H9 (cell line): Measurements from ENCODE around the gene ISCU. TPM values are rescaled to one million over a fixed set of nuclear protein-coding genes. Genes with fewer than 3 reads are reported as not detected.

Source experiments
- DNase-seq: peaks from one replicate; pipeline ENCODE4 v3.0.0-alpha.2; 2017
- H2AFZ ChIP-seq: one replicate; pipeline ENCODE4 v1.6.1; 2013; ENCODE audit warnings: mild to moderate bottlenecking, low read length, control low read depth, moderate library complexity
- H2AK5ac ChIP-seq: 2 replicates; pipeline ENCODE4 v1.6.1; 2013; ENCODE audit warnings: low read length, control low read depth, mixed read lengths; ENCODE audit not compliant: insufficient read length
- H2BK120ac ChIP-seq: one replicate; pipeline ENCODE4 v1.6.1; 2013; ENCODE audit warnings: low read depth, mild to moderate bottlenecking, low read length, control low read depth, inconsistent platforms; ENCODE audit not compliant: poor library complexity, severe bottlenecking
- H2BK12ac ChIP-seq: 2 replicates; pipeline ENCODE4 v1.6.1; 2013; ENCODE audit warnings: low read length, control low read depth, mixed read lengths, low read depth; ENCODE audit not compliant: insufficient read length
- H2BK15ac ChIP-seq: 2 replicates; pipeline ENCODE4 v1.6.1; 2013; ENCODE audit warnings: low read depth, low read length, control low read depth
- H2BK20ac ChIP-seq: one replicate; pipeline ENCODE4 v1.6.1; 2013; ENCODE audit warnings: low read depth, mild to moderate bottlenecking, low read length, control low read depth, inconsistent platforms; ENCODE audit not compliant: poor library complexity, severe bottlenecking
- H2BK5ac ChIP-seq: 2 replicates; pipeline ENCODE4 v1.6.1; 2013; ENCODE audit warnings: low read length, control low read depth, mixed read lengths; ENCODE audit not compliant: insufficient read length
- H3K14ac ChIP-seq: 2 replicates; pipeline ENCODE4 v1.6.1; 2013; ENCODE audit warnings: low read length, control low read depth; ENCODE audit not compliant: insufficient read depth
- H3K18ac ChIP-seq: 2 replicates; pipeline ENCODE4 v1.6.1; 2013; ENCODE audit warnings: low read depth, mild to moderate bottlenecking, mixed read lengths, low read length, control low read depth; ENCODE audit not compliant: insufficient read length
- H3K23ac ChIP-seq: 2 replicates; pipeline ENCODE4 v1.6.1; 2013; ENCODE audit warnings: low read length, control low read depth, mixed read lengths, low read depth; ENCODE audit not compliant: insufficient read length
- H3K23me2 ChIP-seq: 2 replicates; pipeline ENCODE4 v1.6.1; 2013; ENCODE audit warnings: low read depth, mild to moderate bottlenecking, mixed read lengths, low read length, control low read depth; ENCODE audit not compliant: insufficient read length, poor library complexity, severe bottlenecking
- H3K27ac ChIP-seq: 2 replicates; pipeline ENCODE4 v1.5.1; 2013; ENCODE audit warnings: low read length, control low read depth, mixed read lengths, low read depth; ENCODE audit not compliant: insufficient read length
- H3K27me3 ChIP-seq: 2 replicates; pipeline ENCODE4 v1.6.1; 2013; ENCODE audit warnings: low read length, control low read depth, inconsistent platforms; ENCODE audit not compliant: insufficient read depth
- H3K4ac ChIP-seq: 2 replicates; pipeline ENCODE4 v1.6.1; 2013; ENCODE audit warnings: low read depth, mild to moderate bottlenecking, control low read depth, inconsistent platforms, low read length, moderate library complexity
- H3K4me1 ChIP-seq: 2 replicates; pipeline ENCODE4 v1.6.1; 2013; ENCODE audit warnings: low read length, control low read depth, inconsistent platforms; ENCODE audit not compliant: insufficient read depth
- H3K4me2 ChIP-seq: 2 replicates; pipeline ENCODE4 v1.6.1; 2013; ENCODE audit warnings: low read length, control low read depth, mixed read lengths; ENCODE audit not compliant: insufficient read length, insufficient read depth
- H3K56ac ChIP-seq: 2 replicates; pipeline ENCODE4 v1.6.1; 2013; ENCODE audit warnings: low read depth, mild to moderate bottlenecking, mixed read lengths, low read length, control low read depth; ENCODE audit not compliant: insufficient read length
- H3K79me1 ChIP-seq: 2 replicates; pipeline ENCODE4 v1.6.1; 2013; ENCODE audit warnings: low read depth, mild to moderate bottlenecking, moderate library complexity, low read length, control low read depth, inconsistent platforms; ENCODE audit not compliant: insufficient read depth, poor library complexity, severe bottlenecking
- H3K79me2 ChIP-seq: 2 replicates; pipeline ENCODE4 v1.6.1; 2013; ENCODE audit warnings: low read length, control low read depth, inconsistent platforms; ENCODE audit not compliant: insufficient read depth
- H3K9ac ChIP-seq: 2 replicates; pipeline ENCODE4 v1.6.1; 2013; ENCODE audit warnings: low read length, control low read depth, mixed read lengths; ENCODE audit not compliant: insufficient read length; ENCODE audit errors: extremely low read depth
- H3K9me3 ChIP-seq: one replicate; pipeline ENCODE4 v1.6.1; 2013; ENCODE audit warnings: low read depth, low read length, inconsistent platforms; ENCODE audit not compliant: control insufficient read depth
- H3T11ph ChIP-seq: one replicate; pipeline ENCODE4 v1.6.1; 2013; ENCODE audit warnings: mild to moderate bottlenecking, low read length, control low read depth, inconsistent platforms
- H4K20me1 ChIP-seq: one replicate; pipeline ENCODE4 v1.6.1; 2013; ENCODE audit not compliant: control insufficient read depth, insufficient read length, insufficient read depth
- H4K5ac ChIP-seq: 2 replicates; pipeline ENCODE4 v1.6.1; 2013; ENCODE audit warnings: low read depth, mild to moderate bottlenecking, mixed read lengths, low read length, control low read depth; ENCODE audit not compliant: insufficient read length
- H4K8ac ChIP-seq: replicated peaks from 2 replicates; pipeline ENCODE4 v1.6.1; 2013; ENCODE audit warnings: low read length, control low read depth, mixed read lengths, low read depth; ENCODE audit not compliant: insufficient read length
- H4K91ac ChIP-seq: 2 replicates; pipeline ENCODE4 v1.6.1; 2013; ENCODE audit warnings: low read depth, mild to moderate bottlenecking, moderate library complexity, mixed read lengths, low read length, control low read depth; ENCODE audit not compliant: insufficient read length
- H3K27ac Mint-ChIP-seq, 3 experiments: 2 replicates in 2 of 3; 3 replicates in 1 of 3; pipeline ENCODE4 v1.8.0; 2020 to 2021; ENCODE audit warnings: mixed read lengths in 3 of 3, mild to moderate bottlenecking in 1 of 3, moderate library complexity in 1 of 3
- H3K27me3 Mint-ChIP-seq: 2 replicates; pipeline ENCODE4 v1.8.0; 2021; ENCODE audit warnings: low read depth, mild to moderate bottlenecking, moderate library complexity, mixed read lengths
- H3K36me3 Mint-ChIP-seq, 3 experiments: 2 replicates in 2 of 3; 3 replicates in 1 of 3; pipeline ENCODE4 v1.8.0; 2020 to 2021; ENCODE audit warnings: low read depth in 3 of 3, mixed read lengths in 3 of 3; ENCODE audit not compliant: insufficient read depth in 1 of 3
- H3K4me1 Mint-ChIP-seq, 2 experiments: 2 replicates each; pipeline ENCODE4 v1.8.0; 2020; ENCODE audit warnings: mixed read lengths in 2 of 2
- H3K4me3 Mint-ChIP-seq, 2 experiments: 2 replicates in 1 of 2; 3 replicates in 1 of 2; pipeline ENCODE4 v1.8.0; 2020 to 2021; ENCODE audit warnings: mild to moderate bottlenecking in 2 of 2, mixed read lengths in 2 of 2, moderate library complexity in 1 of 2
- H3K9me3 Mint-ChIP-seq, 2 experiments: 2 replicates in 1 of 2; 3 replicates in 1 of 2; pipeline ENCODE4 v1.8.0; 2020; ENCODE audit warnings: mild to moderate bottlenecking in 2 of 2, mixed read lengths in 2 of 2, moderate library complexity in 1 of 2
- WGBS: extraction: QIAGEN DNeasy Blood & Tissue Kit; methylation state at CpG from one replicate; pipeline ENCODE4 v1.1.7; 2013; ENCODE audit warnings: missing lambda C conversion rate, low lambda C conversion rate, mixed read lengths; ENCODE audit not compliant: insufficient read length; ENCODE audit errors: extremely low coverage; 5-methylcytosine and 5-hydroxymethylcytosine counted together
- total RNA-seq: library from RNA; stranded (reverse); gene quantifications from 2 replicates; pipeline ENCODE4 v1.2.1, GENCODE V29; 2021
- TF ChIP-seq, protein P1 (sequence below): fragments of 200-600 bp; sonication (generic); conservative IDR thresholded peaks from 3 replicates; pipeline ENCODE4 v1.8.0; 2021; ENCODE audit warnings: antibody characterized with exemption, mild to moderate bottlenecking

Gene ISCU
- total RNA-seq, 1 experiment from 2014 or later, result 64.9 TPM

DNA sequence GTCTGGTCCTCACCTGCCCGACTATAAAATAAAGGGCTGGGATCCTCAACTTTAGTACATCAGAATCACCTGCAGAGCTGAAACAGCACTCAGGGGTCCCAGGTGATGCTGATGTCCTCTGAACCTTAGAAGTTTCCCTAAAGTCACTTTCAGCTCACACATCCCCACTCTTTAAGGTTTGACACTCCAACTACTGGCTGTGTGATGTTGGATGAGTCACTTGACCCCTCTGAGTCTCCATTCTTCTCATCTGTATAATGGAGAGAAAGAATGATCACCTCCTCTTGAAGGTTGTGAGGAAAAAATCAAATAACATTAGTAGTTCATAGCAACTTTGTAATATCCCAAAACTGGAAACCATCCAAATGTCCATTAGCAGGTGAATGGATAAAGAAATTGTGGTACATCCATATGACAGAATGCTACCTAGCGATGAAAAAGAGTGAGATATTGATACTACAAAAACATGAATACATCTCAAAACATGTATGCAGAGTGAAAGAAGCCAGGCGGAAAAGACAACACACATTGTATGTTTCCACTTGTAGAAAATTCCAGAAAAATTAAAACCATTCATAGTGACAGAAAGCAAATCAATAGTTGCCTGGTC is 22.2 kb downstream of the ISCU start:
- no peak overlapping the region for H3K4me2 ChIP-seq
- H3K4me1 Mint-ChIP-seq, result peaks cover 10 to 23% of the 10 kb centered on the region in 2 experiments

More for the DNA sequence above, 22.2 kb downstream of the ISCU start:
- WGBS, result no CpG with 5 or more reads among the region's 3 CpGs
- no peak overlapping the region for H2BK20ac ChIP-seq
- H3K27me3 Mint-ChIP-seq, result no peaks in the 10 kb centered on the region
- H3K23me2 ChIP-seq, result no peaks in the 10 kb centered on the region
- no peak overlapping the region for H3K27ac ChIP-seq
- no peak overlapping the region for H2BK12ac ChIP-seq
- no peak overlapping the region for H4K8ac ChIP-seq
- H3K9me3 Mint-ChIP-seq, result no peaks in the 10 kb centered on the region
- no peaks in the 10 kb centered on the region for H3K79me2 ChIP-seq
- no peak overlapping the region for H2BK5ac ChIP-seq
- TF ChIP-seq, protein P1, sequence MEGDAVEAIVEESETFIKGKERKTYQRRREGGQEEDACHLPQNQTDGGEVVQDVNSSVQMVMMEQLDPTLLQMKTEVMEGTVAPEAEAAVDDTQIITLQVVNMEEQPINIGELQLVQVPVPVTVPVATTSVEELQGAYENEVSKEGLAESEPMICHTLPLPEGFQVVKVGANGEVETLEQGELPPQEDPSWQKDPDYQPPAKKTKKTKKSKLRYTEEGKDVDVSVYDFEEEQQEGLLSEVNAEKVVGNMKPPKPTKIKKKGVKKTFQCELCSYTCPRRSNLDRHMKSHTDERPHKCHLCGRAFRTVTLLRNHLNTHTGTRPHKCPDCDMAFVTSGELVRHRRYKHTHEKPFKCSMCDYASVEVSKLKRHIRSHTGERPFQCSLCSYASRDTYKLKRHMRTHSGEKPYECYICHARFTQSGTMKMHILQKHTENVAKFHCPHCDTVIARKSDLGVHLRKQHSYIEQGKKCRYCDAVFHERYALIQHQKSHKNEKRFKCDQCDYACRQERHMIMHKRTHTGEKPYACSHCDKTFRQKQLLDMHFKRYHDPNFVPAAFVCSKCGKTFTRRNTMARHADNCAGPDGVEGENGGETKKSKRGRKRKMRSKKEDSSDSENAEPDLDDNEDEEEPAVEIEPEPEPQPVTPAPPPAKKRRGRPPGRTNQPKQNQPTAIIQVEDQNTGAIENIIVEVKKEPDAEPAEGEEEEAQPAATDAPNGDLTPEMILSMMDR, result no peak
- H3K23ac ChIP-seq, result no peak overlapping the region
- no peaks in the 10 kb centered on the region for H4K20me1 ChIP-seq
- H2BK120ac ChIP-seq, result no peak overlapping the region
- H4K91ac ChIP-seq, result no peak overlapping the region
- H2AK5ac ChIP-seq, result no peak overlapping the region
- no peak overlapping the region for H3K27ac Mint-ChIP-seq
- no peak overlapping the region for H3K9ac ChIP-seq
- H3T11ph ChIP-seq, result no peak overlapping the region
- H3K4me1 ChIP-seq, result no peaks in the 10 kb centered on the region
- no peaks in the 10 kb centered on the region for H3K36me3 Mint-ChIP-seq
- H2AFZ ChIP-seq, result no peak overlapping the region
- no peak overlapping the region for H2BK15ac ChIP-seq
- H3K14ac ChIP-seq, result no peak overlapping the region
- H4K5ac ChIP-seq, result no peak overlapping the region
- DNase-seq, result no peak
- H3K4ac ChIP-seq, result no peak overlapping the region
- H3K9me3 ChIP-seq, result no peaks in the 10 kb centered on the region
- no peaks in the 10 kb centered on the region for H3K27me3 ChIP-seq
- no peak overlapping the region for H3K4me3 Mint-ChIP-seq
- H3K56ac ChIP-seq, result no peak overlapping the region
- no peaks in the 10 kb centered on the region for H3K79me1 ChIP-seq
- no peak overlapping the region for H3K18ac ChIP-seq
